H9 (cell line): ENCODE data around the gene ETHE1. TPM values are rescaled to one million over a fixed set of nuclear protein-coding genes. Genes with fewer than 3 reads are reported as not detected.

Source experiments
- DNase-seq: peaks from one replicate; pipeline ENCODE4 v3.0.0-alpha.2; 2017
- H2AFZ ChIP-seq: one replicate; pipeline ENCODE4 v1.6.1; 2013; ENCODE audit warnings: mild to moderate bottlenecking, low read length, control low read depth, moderate library complexity
- H2AK5ac ChIP-seq: 2 replicates; pipeline ENCODE4 v1.6.1; 2013; ENCODE audit warnings: low read length, control low read depth, mixed read lengths; ENCODE audit not compliant: insufficient read length
- H2BK120ac ChIP-seq: one replicate; pipeline ENCODE4 v1.6.1; 2013; ENCODE audit warnings: low read depth, mild to moderate bottlenecking, low read length, control low read depth, inconsistent platforms; ENCODE audit not compliant: poor library complexity, severe bottlenecking
- H2BK12ac ChIP-seq: 2 replicates; pipeline ENCODE4 v1.6.1; 2013; ENCODE audit warnings: low read length, control low read depth, mixed read lengths, low read depth; ENCODE audit not compliant: insufficient read length
- H2BK15ac ChIP-seq: 2 replicates; pipeline ENCODE4 v1.6.1; 2013; ENCODE audit warnings: low read depth, low read length, control low read depth
- H2BK20ac ChIP-seq: one replicate; pipeline ENCODE4 v1.6.1; 2013; ENCODE audit warnings: low read depth, mild to moderate bottlenecking, low read length, control low read depth, inconsistent platforms; ENCODE audit not compliant: poor library complexity, severe bottlenecking
- H2BK5ac ChIP-seq: 2 replicates; pipeline ENCODE4 v1.6.1; 2013; ENCODE audit warnings: low read length, control low read depth, mixed read lengths; ENCODE audit not compliant: insufficient read length
- H3K14ac ChIP-seq: 2 replicates; pipeline ENCODE4 v1.6.1; 2013; ENCODE audit warnings: low read length, control low read depth; ENCODE audit not compliant: insufficient read depth
- H3K18ac ChIP-seq: 2 replicates; pipeline ENCODE4 v1.6.1; 2013; ENCODE audit warnings: low read depth, mild to moderate bottlenecking, mixed read lengths, low read length, control low read depth; ENCODE audit not compliant: insufficient read length
- H3K23ac ChIP-seq: 2 replicates; pipeline ENCODE4 v1.6.1; 2013; ENCODE audit warnings: low read length, control low read depth, mixed read lengths, low read depth; ENCODE audit not compliant: insufficient read length
- H3K23me2 ChIP-seq: 2 replicates; pipeline ENCODE4 v1.6.1; 2013; ENCODE audit warnings: low read depth, mild to moderate bottlenecking, mixed read lengths, low read length, control low read depth; ENCODE audit not compliant: insufficient read length, poor library complexity, severe bottlenecking
- H3K27ac ChIP-seq: 2 replicates; pipeline ENCODE4 v1.5.1; 2013; ENCODE audit warnings: low read length, control low read depth, mixed read lengths, low read depth; ENCODE audit not compliant: insufficient read length
- H3K27me3 ChIP-seq: 2 replicates; pipeline ENCODE4 v1.6.1; 2013; ENCODE audit warnings: low read length, control low read depth, inconsistent platforms; ENCODE audit not compliant: insufficient read depth
- H3K4ac ChIP-seq: 2 replicates; pipeline ENCODE4 v1.6.1; 2013; ENCODE audit warnings: low read depth, mild to moderate bottlenecking, control low read depth, inconsistent platforms, low read length, moderate library complexity
- H3K4me1 ChIP-seq: 2 replicates; pipeline ENCODE4 v1.6.1; 2013; ENCODE audit warnings: low read length, control low read depth, inconsistent platforms; ENCODE audit not compliant: insufficient read depth
- H3K4me2 ChIP-seq: 2 replicates; pipeline ENCODE4 v1.6.1; 2013; ENCODE audit warnings: low read length, control low read depth, mixed read lengths; ENCODE audit not compliant: insufficient read length, insufficient read depth
- H3K56ac ChIP-seq: 2 replicates; pipeline ENCODE4 v1.6.1; 2013; ENCODE audit warnings: low read depth, mild to moderate bottlenecking, mixed read lengths, low read length, control low read depth; ENCODE audit not compliant: insufficient read length
- H3K79me1 ChIP-seq: 2 replicates; pipeline ENCODE4 v1.6.1; 2013; ENCODE audit warnings: low read depth, mild to moderate bottlenecking, moderate library complexity, low read length, control low read depth, inconsistent platforms; ENCODE audit not compliant: insufficient read depth, poor library complexity, severe bottlenecking
- H3K79me2 ChIP-seq: 2 replicates; pipeline ENCODE4 v1.6.1; 2013; ENCODE audit warnings: low read length, control low read depth, inconsistent platforms; ENCODE audit not compliant: insufficient read depth
- H3K9ac ChIP-seq: 2 replicates; pipeline ENCODE4 v1.6.1; 2013; ENCODE audit warnings: low read length, control low read depth, mixed read lengths; ENCODE audit not compliant: insufficient read length; ENCODE audit errors: extremely low read depth
- H3K9me3 ChIP-seq: one replicate; pipeline ENCODE4 v1.6.1; 2013; ENCODE audit warnings: low read depth, low read length, inconsistent platforms; ENCODE audit not compliant: control insufficient read depth
- H3T11ph ChIP-seq: one replicate; pipeline ENCODE4 v1.6.1; 2013; ENCODE audit warnings: mild to moderate bottlenecking, low read length, control low read depth, inconsistent platforms
- H4K20me1 ChIP-seq: one replicate; pipeline ENCODE4 v1.6.1; 2013; ENCODE audit not compliant: control insufficient read depth, insufficient read length, insufficient read depth
- H4K5ac ChIP-seq: 2 replicates; pipeline ENCODE4 v1.6.1; 2013; ENCODE audit warnings: low read depth, mild to moderate bottlenecking, mixed read lengths, low read length, control low read depth; ENCODE audit not compliant: insufficient read length
- H4K8ac ChIP-seq: replicated peaks from 2 replicates; pipeline ENCODE4 v1.6.1; 2013; ENCODE audit warnings: low read length, control low read depth, mixed read lengths, low read depth; ENCODE audit not compliant: insufficient read length
- H4K91ac ChIP-seq: 2 replicates; pipeline ENCODE4 v1.6.1; 2013; ENCODE audit warnings: low read depth, mild to moderate bottlenecking, moderate library complexity, mixed read lengths, low read length, control low read depth; ENCODE audit not compliant: insufficient read length
- H3K27ac Mint-ChIP-seq, 3 experiments: 2 replicates in 2 of 3; 3 replicates in 1 of 3; pipeline ENCODE4 v1.8.0; 2020 to 2021; ENCODE audit warnings: mixed read lengths in 3 of 3, mild to moderate bottlenecking in 1 of 3, moderate library complexity in 1 of 3
- H3K27me3 Mint-ChIP-seq: 2 replicates; pipeline ENCODE4 v1.8.0; 2021; ENCODE audit warnings: low read depth, mild to moderate bottlenecking, moderate library complexity, mixed read lengths
- H3K36me3 Mint-ChIP-seq, 3 experiments: 2 replicates in 2 of 3; 3 replicates in 1 of 3; pipeline ENCODE4 v1.8.0; 2020 to 2021; ENCODE audit warnings: low read depth in 3 of 3, mixed read lengths in 3 of 3; ENCODE audit not compliant: insufficient read depth in 1 of 3
- H3K4me1 Mint-ChIP-seq, 2 experiments: 2 replicates each; pipeline ENCODE4 v1.8.0; 2020; ENCODE audit warnings: mixed read lengths in 2 of 2
- H3K4me3 Mint-ChIP-seq, 2 experiments: 2 replicates in 1 of 2; 3 replicates in 1 of 2; pipeline ENCODE4 v1.8.0; 2020 to 2021; ENCODE audit warnings: mild to moderate bottlenecking in 2 of 2, mixed read lengths in 2 of 2, moderate library complexity in 1 of 2
- H3K9me3 Mint-ChIP-seq, 2 experiments: 2 replicates in 1 of 2; 3 replicates in 1 of 2; pipeline ENCODE4 v1.8.0; 2020; ENCODE audit warnings: mild to moderate bottlenecking in 2 of 2, mixed read lengths in 2 of 2, moderate library complexity in 1 of 2
- WGBS: extraction: QIAGEN DNeasy Blood & Tissue Kit; methylation state at CpG from one replicate; pipeline ENCODE4 v1.1.7; 2013; ENCODE audit warnings: missing lambda C conversion rate, low lambda C conversion rate, mixed read lengths; ENCODE audit not compliant: insufficient read length; ENCODE audit errors: extremely low coverage; 5-methylcytosine and 5-hydroxymethylcytosine counted together
- total RNA-seq: library from RNA; stranded (reverse); gene quantifications from 2 replicates; pipeline ENCODE4 v1.2.1, GENCODE V29; 2021
- TF ChIP-seq, protein P1 (sequence below): fragments of 200-600 bp; sonication (generic); conservative IDR thresholded peaks from 3 replicates; pipeline ENCODE4 v1.8.0; 2021; ENCODE audit warnings: antibody characterized with exemption, mild to moderate bottlenecking

ETHE1 gene
- total RNA-seq, 1 experiment from 2014 or later: 18.8 TPM

DNA sequence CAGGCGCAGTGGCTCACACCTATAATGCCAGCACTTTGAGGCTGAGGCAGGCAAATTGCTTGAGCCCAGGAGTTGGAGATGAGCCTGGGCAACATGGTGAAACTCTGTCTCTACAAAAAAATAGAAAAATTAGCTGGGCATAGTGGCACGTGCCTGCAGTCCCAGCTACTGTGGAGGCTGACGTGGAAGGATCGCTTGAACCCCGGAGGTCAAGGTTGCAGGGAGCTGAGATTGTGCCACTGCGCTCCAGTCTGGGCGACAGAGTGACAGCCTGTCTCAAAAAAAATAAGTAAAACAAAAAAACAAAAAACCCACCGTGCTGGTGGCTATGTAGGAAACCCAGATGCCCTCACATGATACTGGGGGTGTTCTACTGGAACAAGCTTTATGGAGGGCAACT is 38.8 kb downstream of the ETHE1 start:
- TF ChIP-seq, protein P1, sequence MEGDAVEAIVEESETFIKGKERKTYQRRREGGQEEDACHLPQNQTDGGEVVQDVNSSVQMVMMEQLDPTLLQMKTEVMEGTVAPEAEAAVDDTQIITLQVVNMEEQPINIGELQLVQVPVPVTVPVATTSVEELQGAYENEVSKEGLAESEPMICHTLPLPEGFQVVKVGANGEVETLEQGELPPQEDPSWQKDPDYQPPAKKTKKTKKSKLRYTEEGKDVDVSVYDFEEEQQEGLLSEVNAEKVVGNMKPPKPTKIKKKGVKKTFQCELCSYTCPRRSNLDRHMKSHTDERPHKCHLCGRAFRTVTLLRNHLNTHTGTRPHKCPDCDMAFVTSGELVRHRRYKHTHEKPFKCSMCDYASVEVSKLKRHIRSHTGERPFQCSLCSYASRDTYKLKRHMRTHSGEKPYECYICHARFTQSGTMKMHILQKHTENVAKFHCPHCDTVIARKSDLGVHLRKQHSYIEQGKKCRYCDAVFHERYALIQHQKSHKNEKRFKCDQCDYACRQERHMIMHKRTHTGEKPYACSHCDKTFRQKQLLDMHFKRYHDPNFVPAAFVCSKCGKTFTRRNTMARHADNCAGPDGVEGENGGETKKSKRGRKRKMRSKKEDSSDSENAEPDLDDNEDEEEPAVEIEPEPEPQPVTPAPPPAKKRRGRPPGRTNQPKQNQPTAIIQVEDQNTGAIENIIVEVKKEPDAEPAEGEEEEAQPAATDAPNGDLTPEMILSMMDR: no peak
- no CpG with 5 or more reads among the region's 8 CpGs for WGBS
- Histone ChIP-seq H3K14ac (no peak overlapping the region), H4K20me1 (no peaks in the 10 kb centered on the region), H3K4ac (no peak overlapping the region), H3K4me1 (no peaks in the 10 kb centered on the region), H3K9me3 (no peaks in the 10 kb centered on the region), H2AK5ac (no peak overlapping the region), H3K27ac (no peak overlapping the region), H3K79me1 (no peaks in the 10 kb centered on the region), H3K18ac (no peak overlapping the region), H2BK12ac (no peak overlapping the region), H2BK120ac (no peak overlapping the region), H3K4me2 (no peak overlapping the region), H3K56ac (no peak overlapping the region), H3K23ac (no peak overlapping the region), H2BK20ac (no peak overlapping the region), H4K8ac (no peak overlapping the region), H2BK5ac (no peak overlapping the region), H3K79me2 (no peaks in the 10 kb centered on the region), H2AFZ (no peak overlapping the region), H3T11ph (no peak overlapping the region), H4K5ac (no peak overlapping the region), H3K27me3 (no peaks in the 10 kb centered on the region), H3K23me2 (no peaks in the 10 kb centered on the region), H4K91ac (no peak overlapping the region), H2BK15ac (no peak overlapping the region), H3K9ac (no peak overlapping the region)
- Mint-ChIP-seq H3K36me3 (peaks cover 0 to 3% (median 0%) of the 10 kb centered on the region in 3 experiments; a peak in 2 of 7 replicates), H3K27me3 (no peaks in the 10 kb centered on the region), H3K4me3 (no peak overlapping the region), H3K27ac (no peak overlapping the region; a peak in 1 of 7 replicates), H3K4me1 (no peaks in the 10 kb centered on the region), H3K9me3 (no peaks in the 10 kb centered on the region)
- DNase-seq: no peak
